ENCODE results near the gene LONRF3. TPM values are rescaled to one million over a fixed set of nuclear protein-coding genes. Genes with fewer than 3 reads are reported as not detected.
A peak's percentile ranks its signal among the peaks of the same experiment; 100 is the strongest.

LONRF3 gene
- polyA plus RNA-seq, 1 experiment, result not detected

- Histone ChIP-seq H3K4me3 (ENCODE audit: low read depth, low read length) (no peak overlapping the region), H3K27me3 (ENCODE audit: control insufficient read depth, insufficient read depth, low read length) (no peaks in the 10 kb centered on the region), H3K36me3 (ENCODE audit: control insufficient read depth, insufficient read depth, low read length) (no peaks in the 10 kb centered on the region)
- ChIA-PET POLR2A (no interaction called here), CTCF (interaction anchor here (0.6 to 1.3 kb wide), 2 partner anchors 38 to 151 kb away, joined by 3 read pairs; no protein-coding TSS in a partner anchor)
- TF ChIP-seq, protein P1, sequence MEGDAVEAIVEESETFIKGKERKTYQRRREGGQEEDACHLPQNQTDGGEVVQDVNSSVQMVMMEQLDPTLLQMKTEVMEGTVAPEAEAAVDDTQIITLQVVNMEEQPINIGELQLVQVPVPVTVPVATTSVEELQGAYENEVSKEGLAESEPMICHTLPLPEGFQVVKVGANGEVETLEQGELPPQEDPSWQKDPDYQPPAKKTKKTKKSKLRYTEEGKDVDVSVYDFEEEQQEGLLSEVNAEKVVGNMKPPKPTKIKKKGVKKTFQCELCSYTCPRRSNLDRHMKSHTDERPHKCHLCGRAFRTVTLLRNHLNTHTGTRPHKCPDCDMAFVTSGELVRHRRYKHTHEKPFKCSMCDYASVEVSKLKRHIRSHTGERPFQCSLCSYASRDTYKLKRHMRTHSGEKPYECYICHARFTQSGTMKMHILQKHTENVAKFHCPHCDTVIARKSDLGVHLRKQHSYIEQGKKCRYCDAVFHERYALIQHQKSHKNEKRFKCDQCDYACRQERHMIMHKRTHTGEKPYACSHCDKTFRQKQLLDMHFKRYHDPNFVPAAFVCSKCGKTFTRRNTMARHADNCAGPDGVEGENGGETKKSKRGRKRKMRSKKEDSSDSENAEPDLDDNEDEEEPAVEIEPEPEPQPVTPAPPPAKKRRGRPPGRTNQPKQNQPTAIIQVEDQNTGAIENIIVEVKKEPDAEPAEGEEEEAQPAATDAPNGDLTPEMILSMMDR (IDR thresholded peaks at IDR 0.05; ENCODE audit: insufficient read depth, low read depth, low read length), result no peak
- no peak for DNase-seq (ENCODE audit: low read depth)
These were observed 29.0 kb downstream of the LONRF3 start for GRCh38 chrX:119003462-119003861.

DNA sequence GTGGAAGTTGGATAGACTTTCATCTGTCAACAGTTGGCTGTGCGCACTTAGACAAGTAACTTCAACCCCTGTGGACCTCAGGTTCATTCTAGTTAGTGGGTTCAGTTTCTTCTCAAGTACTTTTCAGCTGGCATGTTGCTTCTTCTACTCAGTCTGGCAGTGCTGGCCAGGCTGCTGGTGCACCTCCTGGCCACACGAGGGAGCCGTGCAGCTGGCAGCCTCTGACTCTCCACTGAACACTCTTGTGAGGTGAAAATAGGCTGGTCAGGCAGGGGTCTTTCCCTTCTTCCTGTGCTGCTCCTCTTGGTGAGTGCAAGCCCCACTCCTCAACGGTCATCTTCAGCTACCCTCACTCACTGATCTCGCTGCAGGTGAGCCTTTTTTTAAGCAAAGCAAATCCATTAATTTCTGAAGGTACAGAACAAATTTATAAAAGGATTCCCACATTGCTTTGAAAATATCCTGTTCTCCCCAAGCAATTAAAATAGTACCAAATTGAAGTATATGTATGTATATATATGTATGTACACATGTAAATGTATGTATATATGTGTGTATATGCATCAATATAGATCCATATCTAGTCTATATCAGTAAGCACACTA is 30.6 kb downstream of the LONRF3 start:
- ChIA-PET POLR2A (no interaction called here), CTCF (interaction anchor here (0.5 to 2.1 kb wide), 18 partner anchors 10 to 166 kb away, joined by 3 to 27 read pairs (median 4); no protein-coding TSS in a partner anchor)
- Histone ChIP-seq H3K4me3 (ENCODE audit: low read depth, low read length) (no peak overlapping the region), H3K27me3 (ENCODE audit: control insufficient read depth, insufficient read depth, low read length) (no peaks in the 10 kb centered on the region), H3K36me3 (ENCODE audit: control insufficient read depth, insufficient read depth, low read length) (no peaks in the 10 kb centered on the region)
- TF ChIP-seq, protein P1 (IDR thresholded peaks at IDR 0.05; ENCODE audit: insufficient read depth, low read depth, low read length), result peak; percentile 88
- DNase-seq (ENCODE audit: low read depth), result no peak

DNA sequence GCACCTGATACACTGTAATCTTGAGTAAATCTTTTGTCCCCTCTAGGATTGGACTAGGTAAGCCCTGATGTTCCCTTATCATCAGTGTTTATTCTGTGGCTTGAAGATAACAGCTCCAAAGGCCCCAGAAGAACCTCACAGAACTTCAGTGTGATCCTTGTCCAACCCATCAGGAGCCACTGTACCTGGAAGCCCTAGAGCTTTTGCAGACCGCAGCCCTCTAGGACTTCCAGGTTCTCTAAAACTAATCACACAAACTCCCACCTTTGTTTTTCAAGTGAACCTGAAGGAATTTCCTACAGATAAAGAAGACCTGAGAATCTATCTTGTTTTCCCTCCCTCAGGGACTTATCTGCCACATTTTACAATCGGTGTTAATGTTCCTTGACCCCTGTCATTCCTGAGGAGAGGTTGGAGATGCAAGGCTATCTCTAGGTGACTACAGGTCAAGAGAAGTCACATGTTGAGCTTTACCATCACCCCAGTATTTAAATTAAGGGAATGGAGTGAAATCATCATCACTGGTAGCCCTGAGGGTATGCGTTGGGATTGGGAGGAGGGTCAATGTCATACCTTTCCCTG is 32.9 kb downstream of the LONRF3 start:
- ChIA-PET POLR2A (no interaction called here), CTCF (interaction anchor here (1.3 to 1.9 kb wide), 3 partner anchors 20 to 155 kb away, joined by 3 to 5 read pairs (median 4); no protein-coding TSS in a partner anchor)
- Histone ChIP-seq H3K4me3 (ENCODE audit: low read depth, low read length) (no peak overlapping the region), H3K36me3 (ENCODE audit: control insufficient read depth, insufficient read depth, low read length) (no peaks in the 10 kb centered on the region), H3K27me3 (ENCODE audit: control insufficient read depth, insufficient read depth, low read length) (no peaks in the 10 kb centered on the region)
- no peak for DNase-seq (ENCODE audit: low read depth)
- TF ChIP-seq, protein P1 (IDR thresholded peaks at IDR 0.05; ENCODE audit: insufficient read depth, low read depth, low read length), result no peak

DNA sequence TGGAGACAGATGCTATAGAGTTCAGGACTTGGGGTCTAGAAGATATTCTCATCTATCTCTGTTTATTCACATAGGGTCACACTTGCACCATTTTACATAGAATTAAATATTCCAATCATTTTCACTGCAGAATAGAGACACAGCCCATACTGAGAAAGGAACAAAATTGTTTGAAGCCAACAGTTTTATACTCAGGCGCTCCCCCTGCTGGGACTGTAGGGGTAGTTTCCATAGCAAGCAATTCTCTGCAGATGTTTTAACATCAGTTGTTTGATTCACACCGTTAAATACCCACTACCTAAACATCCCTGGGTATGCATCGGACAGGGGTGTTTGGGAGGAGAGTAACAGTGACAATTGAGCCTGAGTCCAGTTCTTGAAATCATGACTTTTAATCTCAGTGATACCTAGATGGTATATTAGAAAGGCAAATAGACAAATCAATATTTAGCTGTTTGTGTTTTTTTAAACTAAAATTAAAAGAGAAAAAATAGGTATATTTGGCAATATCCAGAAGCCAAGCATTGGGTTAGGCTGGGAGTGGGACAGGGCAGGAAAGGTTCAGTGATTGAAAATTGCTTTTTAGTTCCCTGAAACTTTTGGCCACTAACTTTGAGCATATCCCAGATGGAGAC is 33.8 kb downstream of the LONRF3 start:
- ChIA-PET POLR2A (no interaction called here), CTCF (interaction anchor here (0.6 to 1.5 kb wide), 10 partner anchors 8 to 170 kb away, joined by 3 to 16 read pairs (median 4); no protein-coding TSS in a partner anchor)
- no peak overlapping the region for H3K4me3 ChIP-seq (ENCODE audit: low read depth, low read length)
- TF ChIP-seq, protein P1 (IDR thresholded peaks at IDR 0.05; ENCODE audit: insufficient read depth, low read depth, low read length), result peak; percentile 71
- no peak for DNase-seq (ENCODE audit: low read depth)
- no peaks in the 10 kb centered on the region for H3K27me3 ChIP-seq (ENCODE audit: control insufficient read depth, insufficient read depth, low read length)
- no peaks in the 10 kb centered on the region for H3K36me3 ChIP-seq (ENCODE audit: control insufficient read depth, insufficient read depth, low read length)

DNA sequence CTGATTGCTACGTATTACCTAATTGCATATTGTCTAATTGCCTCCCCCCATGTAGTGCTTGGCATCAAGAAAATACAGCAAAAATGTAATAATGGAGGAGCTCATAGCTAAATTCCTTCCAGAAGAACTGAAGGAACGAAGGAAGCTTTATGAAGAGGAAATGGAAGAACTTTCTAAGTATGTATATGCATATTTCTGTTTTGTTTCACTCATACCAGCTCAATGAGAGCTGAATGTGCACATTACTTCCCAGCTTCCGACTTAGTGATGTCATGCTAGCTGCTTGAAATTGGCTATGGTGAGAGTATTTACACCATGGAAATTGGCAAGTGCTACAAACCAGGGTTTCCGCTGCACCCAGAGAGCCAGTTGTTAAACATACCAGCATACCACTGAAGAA is 34.7 kb downstream of the LONRF3 start:
- Histone ChIP-seq H3K4me3 (ENCODE audit: low read depth, low read length) (no peak overlapping the region), H3K36me3 (ENCODE audit: control insufficient read depth, insufficient read depth, low read length) (no peaks in the 10 kb centered on the region), H3K27me3 (ENCODE audit: control insufficient read depth, insufficient read depth, low read length) (no peaks in the 10 kb centered on the region)
- ChIA-PET CTCF (interaction anchor here (0.6 to 1.5 kb wide), 9 partner anchors 8 to 164 kb away, joined by 3 to 16 read pairs (median 5); no protein-coding TSS in a partner anchor), POLR2A (no interaction called here)
- no peak for DNase-seq (ENCODE audit: low read depth)
- TF ChIP-seq, protein P1 (IDR thresholded peaks at IDR 0.05; ENCODE audit: insufficient read depth, low read depth, low read length), result no peak

Data from BJ (cell line).